Muscle layer of colon (tissue), 2 donors: ENCODE results near the gene ING3.

Experiments used
- H3K27ac ChIP-seq: one replicate; pipeline ENCODE4 v1.7.0; 2013; ENCODE audit warnings: low read depth, mild to moderate bottlenecking, low read length, moderate library complexity
- H3K27me3 ChIP-seq, 2 donors: one replicate each; pipeline ENCODE4 v1.7.0; 2013; ENCODE audit warnings: low read length in 2 of 2, mild to moderate bottlenecking in 2 of 2; ENCODE audit not compliant: insufficient read depth in 2 of 2, control insufficient read depth in 1 of 2
- H3K36me3 ChIP-seq: one replicate; pipeline ENCODE4 v1.7.0; 2013; ENCODE audit warnings: mild to moderate bottlenecking, low read length; ENCODE audit not compliant: insufficient read depth
- H3K4me1 ChIP-seq: one replicate; pipeline ENCODE4 v1.7.0; 2013; ENCODE audit warnings: mild to moderate bottlenecking, low read length; ENCODE audit not compliant: insufficient read depth
- H3K4me3 ChIP-seq, 2 donors: one replicate each; pipeline ENCODE4 v1.7.0; 2013; ENCODE audit warnings: low read length in 2 of 2, low read depth in 1 of 2, mild to moderate bottlenecking in 1 of 2, moderate library complexity in 1 of 2
- H3K9ac ChIP-seq: one replicate; pipeline ENCODE4 v1.7.0; 2013; ENCODE audit warnings: low read length
- H3K9me3 ChIP-seq: one replicate; pipeline ENCODE4 v1.7.0; 2013; ENCODE audit warnings: mild to moderate bottlenecking, low read length
- donor health status: abdominal sarcoma.
- donor health status: Adenocarcinoma of cecum.

Gene ING3

DNA sequence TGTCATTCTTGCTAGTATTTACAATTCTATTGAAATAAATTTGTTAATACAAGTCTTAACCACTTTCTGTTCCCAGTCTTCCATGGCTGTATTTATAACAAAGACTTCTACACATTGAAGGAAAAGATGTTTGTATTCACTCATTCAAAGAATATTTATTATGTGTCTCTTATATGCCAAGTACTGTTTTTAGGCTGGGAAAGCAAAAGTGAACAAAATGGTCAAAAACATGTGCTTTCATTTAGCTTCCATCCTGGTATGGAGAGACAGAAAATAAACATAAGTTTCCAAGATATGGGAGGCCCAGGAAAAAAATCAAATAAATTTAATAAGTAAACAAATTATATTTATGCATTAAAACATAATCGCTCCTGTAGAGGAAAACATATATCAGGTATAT lies 60.8 kb downstream of the ING3 start:
- Histone ChIP-seq H3K4me1 (peaks cover 40% of the 10 kb centered on the region), H3K27ac (no peak overlapping the region), H3K9me3 (no peaks in the 10 kb centered on the region)

DNA sequence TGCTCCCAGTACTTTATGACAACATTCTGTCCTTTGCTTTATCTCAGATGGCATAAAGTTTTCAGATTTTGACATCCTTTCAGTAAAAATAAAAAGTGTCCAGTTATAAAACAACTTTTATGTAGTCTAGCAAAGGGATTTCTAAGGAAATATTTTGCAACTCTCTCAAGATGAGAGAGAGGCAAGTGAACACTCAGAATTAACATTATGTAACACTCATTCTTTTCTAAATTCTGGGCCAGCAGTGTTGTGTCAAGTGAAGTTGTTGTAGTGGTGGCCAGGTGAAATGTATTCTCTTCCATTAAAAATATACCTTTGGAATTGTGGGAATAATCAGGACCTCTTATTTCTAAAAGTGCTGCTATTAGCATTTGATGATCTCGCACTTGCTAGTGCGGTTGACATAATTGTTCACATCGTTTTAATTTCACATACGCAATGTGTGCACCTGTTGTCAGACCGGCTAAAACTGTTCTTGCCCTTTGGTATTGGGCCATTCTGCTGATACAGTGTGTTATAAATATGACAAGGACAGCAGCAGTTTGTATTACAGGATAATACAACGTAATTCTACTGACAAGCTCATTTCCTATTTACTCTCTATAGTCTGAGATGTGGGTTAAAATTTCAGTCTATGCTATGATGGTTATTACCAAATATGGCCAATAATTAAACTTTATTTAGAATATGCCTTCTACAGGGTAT lies 61.7 kb downstream of the ING3 start:
- H3K9ac ChIP-seq, result no peak overlapping the region
- H3K36me3 ChIP-seq, result no peaks in the 10 kb centered on the region

More for the DNA sequence above, 60.8 kb downstream of the ING3 start:
- H3K9ac ChIP-seq, result no peak overlapping the region
- no peak overlapping the region for H3K4me3 ChIP-seq
- H3K36me3 ChIP-seq, result no peaks in the 10 kb centered on the region
- no peaks in the 10 kb centered on the region for H3K27me3 ChIP-seq

DNA sequence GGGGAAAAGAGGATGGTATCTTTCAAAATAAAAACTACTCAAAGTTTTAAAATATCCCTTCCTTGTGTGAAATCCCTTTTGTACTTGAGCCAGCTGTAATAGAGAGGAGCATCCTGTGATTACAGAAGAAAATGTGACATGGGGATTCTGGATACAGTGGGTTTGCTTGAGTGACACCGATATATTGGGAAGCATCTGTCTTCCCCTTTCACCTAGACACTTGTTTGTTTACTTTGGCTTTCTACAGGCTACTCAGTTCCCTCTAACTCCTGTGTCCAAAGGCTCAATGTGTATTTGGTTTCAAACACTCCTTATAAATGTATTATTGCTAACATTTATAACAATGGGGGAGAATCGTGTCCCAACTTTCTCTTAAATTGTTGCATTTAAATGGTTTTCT lies 62.3 kb downstream of the ING3 start:
- peaks cover 49% of the 10 kb centered on the region for H3K4me1 ChIP-seq
- H3K9ac ChIP-seq, result no peak overlapping the region
- no peaks in the 10 kb centered on the region for H3K36me3 ChIP-seq
- H3K4me3 ChIP-seq, result no peak overlapping the region
- no peak overlapping the region for H3K27ac ChIP-seq
- H3K27me3 ChIP-seq, result no peaks in the 10 kb centered on the region
- no peaks in the 10 kb centered on the region for H3K9me3 ChIP-seq

More for the DNA sequence above, 61.7 kb downstream of the ING3 start:
- Histone ChIP-seq H3K9me3 (no peaks in the 10 kb centered on the region), H3K4me3 (no peak overlapping the region), H3K27ac (no peak overlapping the region), H3K4me1 (peaks cover 43% of the 10 kb centered on the region), H3K27me3 (no peaks in the 10 kb centered on the region)

DNA sequence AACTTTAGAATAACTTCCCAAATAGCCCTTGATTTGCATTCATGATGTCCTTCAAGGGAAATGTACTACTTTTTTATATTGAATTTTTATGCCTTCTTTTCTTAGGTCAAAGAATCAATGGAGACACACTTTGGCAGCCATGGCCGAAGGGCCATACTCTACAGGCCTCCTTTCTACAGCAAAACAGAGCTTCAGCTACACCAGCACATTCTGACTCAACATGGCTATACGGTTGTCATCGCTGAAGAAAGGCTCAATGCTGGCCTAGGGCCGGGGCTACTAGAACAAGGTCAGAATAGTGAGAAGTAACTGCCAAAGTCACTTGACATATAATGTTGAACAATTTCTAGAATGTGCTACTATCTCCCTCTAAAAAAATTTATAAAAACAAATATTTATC lies 65.0 kb downstream of the ING3 start:
- Histone ChIP-seq H3K4me1 (peaks cover 62% of the 10 kb centered on the region), H3K9ac (no peak overlapping the region), H3K36me3 (no peaks in the 10 kb centered on the region), H3K27ac (no peak overlapping the region), H3K9me3 (no peaks in the 10 kb centered on the region), H3K27me3 (no peaks in the 10 kb centered on the region), H3K4me3 (no peak overlapping the region)

DNA sequence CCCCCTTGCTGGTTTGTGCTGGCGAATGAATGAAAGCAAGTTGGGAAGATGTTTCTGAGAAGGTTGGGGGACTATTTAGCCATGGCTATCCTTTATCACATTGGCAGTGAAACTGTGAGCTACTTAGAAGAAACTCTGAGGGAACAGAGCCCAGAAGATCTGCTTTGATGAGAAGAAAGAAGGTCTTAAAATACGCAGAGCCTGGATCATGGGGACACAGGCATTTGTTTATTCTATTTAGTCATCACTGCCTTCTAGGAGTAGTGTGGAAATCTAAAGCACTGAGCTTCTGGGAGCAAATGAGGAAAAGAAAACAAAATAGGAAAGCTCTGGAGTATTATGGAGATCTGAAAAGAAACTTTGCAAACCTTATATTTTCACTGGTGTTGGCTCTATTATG lies 66.4 kb downstream of the ING3 start:
- Histone ChIP-seq H3K27ac (peak overlapping the region; percentile 36), H3K9me3 (no peaks in the 10 kb centered on the region), H3K27me3 (no peaks in the 10 kb centered on the region), H3K4me3 (no peak overlapping the region), H3K4me1 (peaks cover 74% of the 10 kb centered on the region), H3K9ac (no peak overlapping the region), H3K36me3 (no peaks in the 10 kb centered on the region)

DNA sequence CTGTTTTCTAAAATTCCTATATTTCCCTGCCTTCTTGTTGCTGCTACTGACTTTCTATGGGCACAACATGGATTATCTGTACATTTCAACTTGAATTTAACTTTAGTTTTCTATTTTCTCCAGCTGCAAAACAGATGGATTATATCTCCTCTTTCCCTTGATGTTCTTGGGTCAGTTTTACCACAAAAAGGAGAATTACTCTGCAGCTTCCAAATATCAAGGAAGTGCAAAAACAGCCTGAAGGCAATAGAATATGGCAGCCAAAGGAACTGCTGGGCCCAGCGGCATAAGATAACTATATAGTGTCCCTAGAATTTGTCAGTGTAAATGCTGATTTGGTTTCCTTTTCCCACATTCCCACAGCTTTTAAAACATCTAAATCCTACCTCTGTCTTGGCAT lies 67.0 kb downstream of the ING3 start:
- H3K9ac ChIP-seq, result no peak overlapping the region
- H3K4me1 ChIP-seq, result peaks cover 74% of the 10 kb centered on the region
- no peaks in the 10 kb centered on the region for H3K27me3 ChIP-seq
- H3K27ac ChIP-seq, result peak overlapping the region; percentile 36
- H3K4me3 ChIP-seq, result no peak overlapping the region
- no peaks in the 10 kb centered on the region for H3K9me3 ChIP-seq
- no peaks in the 10 kb centered on the region for H3K36me3 ChIP-seq

DNA sequence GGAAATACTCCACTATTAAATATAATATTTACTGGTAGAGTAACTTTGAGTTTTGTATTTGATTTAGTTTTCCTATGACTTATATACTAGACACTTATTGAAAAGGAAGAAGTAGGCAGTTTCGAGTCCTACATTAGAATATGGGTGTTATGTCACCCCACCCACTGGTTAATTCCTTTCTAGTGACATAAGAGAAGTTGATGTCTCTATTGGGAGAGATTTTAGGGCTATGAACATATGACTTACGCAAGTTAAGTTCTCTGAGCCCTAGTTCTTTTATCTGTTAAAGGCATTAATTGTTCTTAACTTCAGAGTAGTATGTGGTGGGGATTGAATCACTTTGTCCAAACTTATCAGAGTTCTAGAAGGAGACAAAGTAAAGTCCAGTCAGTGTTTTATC lies 68.4 kb downstream of the ING3 start:
- no peaks in the 10 kb centered on the region for H3K9me3 ChIP-seq
- no peaks in the 10 kb centered on the region for H3K36me3 ChIP-seq
- H3K27ac ChIP-seq, result peak overlapping the region; percentile 47
- no peak overlapping the region for H3K4me3 ChIP-seq
- H3K4me1 ChIP-seq, result peaks cover 81% of the 10 kb centered on the region
- H3K9ac ChIP-seq, result no peak overlapping the region
- H3K27me3 ChIP-seq, result no peaks in the 10 kb centered on the region

DNA sequence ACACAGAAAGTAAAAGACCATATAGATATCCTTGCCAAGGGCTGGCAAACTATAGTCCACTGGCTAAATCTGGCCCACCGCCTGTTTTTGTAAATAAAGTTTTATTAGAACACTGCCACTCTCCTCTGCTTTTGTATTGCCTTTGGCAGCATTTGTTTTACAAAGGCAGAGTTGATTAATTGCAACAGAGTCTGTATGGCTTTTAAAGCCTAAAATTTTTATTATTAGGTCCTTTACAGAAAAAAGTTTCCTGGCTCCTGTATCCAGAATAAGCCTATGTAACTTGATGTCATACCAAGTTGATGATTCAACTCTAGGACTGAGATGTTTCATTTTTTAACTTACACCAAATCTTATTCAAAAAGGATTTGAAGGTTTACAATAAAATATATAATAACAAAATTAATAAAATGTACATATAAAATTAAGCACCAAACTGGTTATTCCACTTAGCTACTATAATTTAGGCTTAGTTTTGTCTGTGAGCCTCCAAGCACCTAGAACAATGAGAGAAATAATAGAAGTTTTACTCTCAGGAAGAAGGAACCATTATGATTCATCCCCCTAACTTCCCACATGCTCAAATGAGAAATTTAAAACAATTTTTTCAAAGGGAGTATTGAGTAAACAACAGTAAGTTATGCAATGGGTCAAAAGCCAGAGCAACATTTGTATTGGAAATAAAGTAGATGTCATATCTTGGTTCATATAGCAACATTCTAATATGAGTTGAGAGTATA lies 69.8 kb downstream of the ING3 start:
- Histone ChIP-seq H3K27ac (peak overlapping the region; percentile 47), H3K4me1 (peaks cover 82% of the 10 kb centered on the region), H3K9me3 (no peaks in the 10 kb centered on the region), H3K36me3 (no peaks in the 10 kb centered on the region), H3K27me3 (no peaks in the 10 kb centered on the region), H3K9ac (no peak overlapping the region), H3K4me3 (no peak overlapping the region)

DNA sequence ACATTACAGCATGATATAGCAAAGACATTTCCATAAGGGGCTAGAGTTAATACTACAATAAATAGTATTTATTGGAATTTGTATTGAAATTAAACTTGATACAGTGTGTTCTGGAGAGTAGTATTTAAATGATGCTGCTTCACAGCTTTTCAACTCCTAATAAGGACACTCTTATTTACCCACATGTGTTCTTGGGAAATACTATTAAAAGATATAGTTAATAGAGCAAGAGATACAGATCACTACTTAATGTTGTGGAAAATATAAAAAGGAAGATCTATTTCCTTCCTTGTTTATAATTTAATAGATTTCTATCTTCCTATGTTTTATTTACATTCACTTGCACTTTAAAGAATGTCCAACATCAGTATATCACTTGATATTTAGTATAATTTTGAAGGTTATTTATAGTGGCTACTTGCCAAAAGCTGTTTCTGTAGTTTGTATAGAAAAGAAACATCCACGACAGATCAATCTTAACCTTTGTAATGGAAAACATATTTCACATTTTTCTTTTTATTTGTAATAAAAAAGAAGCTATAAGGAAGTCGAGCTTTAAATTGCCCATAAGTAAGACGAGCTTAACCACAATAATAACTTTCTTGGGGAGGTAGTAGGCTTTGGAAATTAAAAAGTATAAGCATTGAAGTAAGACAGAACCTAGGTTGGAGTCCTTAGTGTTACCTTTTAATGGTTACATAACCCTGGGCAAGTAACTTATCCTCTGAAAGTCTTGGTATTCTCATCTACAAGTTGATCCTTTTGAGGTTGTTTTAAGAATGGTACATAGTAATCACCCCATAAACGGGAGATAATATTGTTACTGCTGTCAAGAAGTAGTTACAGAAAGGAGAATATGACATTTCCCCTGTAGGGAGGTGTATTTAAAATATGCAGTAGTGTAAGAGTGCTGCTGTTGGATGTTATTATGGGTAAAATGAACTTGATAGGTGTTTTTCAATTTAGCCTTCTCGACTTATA lies 70.7 kb downstream of the ING3 start:
- H3K4me1 ChIP-seq, result peaks cover 76% of the 10 kb centered on the region
- no peaks in the 10 kb centered on the region for H3K36me3 ChIP-seq
- no peak overlapping the region for H3K4me3 ChIP-seq
- H3K9ac ChIP-seq, result no peak overlapping the region
- H3K27ac ChIP-seq, result peak overlapping the region; percentile 43
- no peaks in the 10 kb centered on the region for H3K9me3 ChIP-seq
- no peaks in the 10 kb centered on the region for H3K27me3 ChIP-seq

DNA sequence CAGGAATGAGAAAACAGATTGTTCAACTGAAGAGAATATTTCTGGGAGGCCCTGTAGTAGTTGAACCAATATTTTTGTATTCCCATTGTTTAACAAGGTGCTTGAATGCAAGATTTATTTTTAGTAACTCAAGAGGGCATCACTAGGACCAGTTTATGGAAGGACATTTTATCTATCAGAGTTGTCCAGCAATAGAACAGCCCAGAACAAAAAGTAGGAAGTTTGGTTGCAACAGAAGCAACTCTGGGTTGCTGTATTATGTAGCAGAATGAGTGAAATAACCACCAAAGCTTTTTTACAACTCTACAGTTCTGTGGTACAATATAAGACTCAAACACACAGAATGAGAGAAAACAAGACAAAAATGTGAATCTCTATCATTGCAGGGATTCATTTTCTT lies 72.6 kb downstream of the ING3 start:
- Histone ChIP-seq H3K27ac (peak overlapping the region; percentile 41), H3K4me1 (peaks cover 63% of the 10 kb centered on the region), H3K9ac (no peak overlapping the region), H3K9me3 (no peaks in the 10 kb centered on the region), H3K36me3 (no peaks in the 10 kb centered on the region), H3K27me3 (no peaks in the 10 kb centered on the region), H3K4me3 (no peak overlapping the region)
